Measurements from ENCODE around the gene FXYD6.

Gene FXYD6

DNA sequence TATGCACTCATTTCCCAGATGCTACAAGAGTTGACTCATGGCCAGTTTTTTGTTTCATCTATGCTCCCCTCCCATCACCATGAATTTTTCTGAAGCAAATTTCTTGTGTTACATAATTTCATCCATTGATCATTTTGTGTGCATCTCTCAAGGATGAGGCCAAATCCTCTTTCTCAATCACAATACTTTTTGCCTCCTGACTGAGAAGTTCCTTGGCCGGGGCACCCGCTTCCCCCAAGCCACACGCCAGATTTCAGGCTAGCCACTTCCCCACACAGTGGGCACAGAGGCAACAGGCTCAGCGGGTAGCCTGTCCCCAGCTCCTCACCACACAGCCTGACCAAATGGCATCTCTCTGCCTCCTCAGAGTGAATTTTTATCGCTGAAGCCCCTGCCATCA lies 69.6 kb downstream of the FXYD6 start:
- H3K36me3 ChIP-seq (ENCODE audit: control insufficient read depth, insufficient read depth, low read length), result no peaks in the 10 kb centered on the region

DNA sequence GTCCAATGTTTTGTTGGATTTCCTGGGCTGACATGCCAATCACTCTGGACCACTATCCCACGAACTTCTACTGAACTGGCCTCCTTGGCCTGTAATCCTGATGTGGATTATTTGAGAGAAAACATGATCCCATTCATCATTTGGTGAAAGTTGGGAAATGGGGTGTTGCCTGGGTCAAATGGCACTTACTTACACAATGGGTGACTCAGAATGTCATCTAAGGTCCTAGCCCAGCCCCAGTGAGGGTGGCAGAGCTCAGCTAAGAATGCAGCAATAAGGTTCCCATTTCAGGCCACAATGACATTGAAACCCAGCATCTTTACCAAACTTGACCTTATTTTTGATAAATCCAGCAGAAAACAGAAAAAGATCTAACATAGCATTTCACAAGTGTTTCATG lies 71.4 kb downstream of the FXYD6 start:
- Histone ChIP-seq H3K79me2 (no peaks in the 10 kb centered on the region), H3K36me3 (ENCODE audit: control insufficient read depth, insufficient read depth, low read length) (no peaks in the 10 kb centered on the region), H3K4me1 (no peaks in the 10 kb centered on the region), H3K9me3 (ENCODE audit: control insufficient read depth, low read length) (no peaks in the 10 kb centered on the region), H3K9ac (no peak overlapping the region), H3K27me3 (ENCODE audit: control insufficient read depth, insufficient read depth, low read length) (no peaks in the 10 kb centered on the region), H3K4me2 (ENCODE audit: low read length) (no peak overlapping the region), H3K27ac (no peak overlapping the region), H2AFZ (no peak overlapping the region), H3K4me3 (ENCODE audit: low read depth, low read length) (no peak overlapping the region)
- TF ChIP-seq, protein P1, sequence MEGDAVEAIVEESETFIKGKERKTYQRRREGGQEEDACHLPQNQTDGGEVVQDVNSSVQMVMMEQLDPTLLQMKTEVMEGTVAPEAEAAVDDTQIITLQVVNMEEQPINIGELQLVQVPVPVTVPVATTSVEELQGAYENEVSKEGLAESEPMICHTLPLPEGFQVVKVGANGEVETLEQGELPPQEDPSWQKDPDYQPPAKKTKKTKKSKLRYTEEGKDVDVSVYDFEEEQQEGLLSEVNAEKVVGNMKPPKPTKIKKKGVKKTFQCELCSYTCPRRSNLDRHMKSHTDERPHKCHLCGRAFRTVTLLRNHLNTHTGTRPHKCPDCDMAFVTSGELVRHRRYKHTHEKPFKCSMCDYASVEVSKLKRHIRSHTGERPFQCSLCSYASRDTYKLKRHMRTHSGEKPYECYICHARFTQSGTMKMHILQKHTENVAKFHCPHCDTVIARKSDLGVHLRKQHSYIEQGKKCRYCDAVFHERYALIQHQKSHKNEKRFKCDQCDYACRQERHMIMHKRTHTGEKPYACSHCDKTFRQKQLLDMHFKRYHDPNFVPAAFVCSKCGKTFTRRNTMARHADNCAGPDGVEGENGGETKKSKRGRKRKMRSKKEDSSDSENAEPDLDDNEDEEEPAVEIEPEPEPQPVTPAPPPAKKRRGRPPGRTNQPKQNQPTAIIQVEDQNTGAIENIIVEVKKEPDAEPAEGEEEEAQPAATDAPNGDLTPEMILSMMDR (IDR thresholded peaks at IDR 0.05), result no peak

More for the DNA sequence above, 69.6 kb downstream of the FXYD6 start:
- TF ChIP-seq, protein P1 (IDR thresholded peaks at IDR 0.05), result no peak
- Histone ChIP-seq H3K9me3 (ENCODE audit: control insufficient read depth, low read length) (no peaks in the 10 kb centered on the region), H3K79me2 (no peaks in the 10 kb centered on the region), H3K4me3 (ENCODE audit: low read depth, low read length) (no peak overlapping the region), H3K27ac (no peak overlapping the region), H3K4me2 (ENCODE audit: low read length) (no peak overlapping the region), H3K9ac (no peak overlapping the region), H3K4me1 (no peaks in the 10 kb centered on the region), H3K27me3 (ENCODE audit: control insufficient read depth, insufficient read depth, low read length) (no peaks in the 10 kb centered on the region), H2AFZ (no peak overlapping the region)

DNA sequence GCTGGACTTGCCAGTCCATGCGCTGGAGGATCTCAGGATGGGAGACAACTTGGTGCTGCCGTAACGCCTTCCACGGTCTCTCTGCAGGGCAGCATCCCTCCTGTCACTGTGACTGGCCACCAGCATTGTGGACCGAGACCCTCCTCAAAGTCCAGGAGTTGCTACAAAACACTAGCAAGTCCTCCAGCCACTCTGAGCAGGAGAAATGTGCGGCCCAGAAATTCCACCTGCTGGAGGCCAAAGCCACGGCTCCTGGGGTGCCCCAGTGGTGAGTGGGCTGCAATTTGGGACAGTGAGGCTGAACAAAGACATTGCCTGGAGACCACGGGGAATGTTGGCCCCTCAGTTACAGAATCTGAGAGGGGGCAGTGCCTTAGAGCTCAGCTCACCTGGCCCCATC lies 72.6 kb downstream of the FXYD6 start:
- H3K4me2 ChIP-seq (ENCODE audit: low read length), result no peak overlapping the region
- H3K9me3 ChIP-seq (ENCODE audit: control insufficient read depth, low read length), result no peaks in the 10 kb centered on the region
- no peak overlapping the region for H3K27ac ChIP-seq
- no peaks in the 10 kb centered on the region for H3K36me3 ChIP-seq (ENCODE audit: control insufficient read depth, insufficient read depth, low read length)
- H3K27me3 ChIP-seq (ENCODE audit: control insufficient read depth, insufficient read depth, low read length), result no peaks in the 10 kb centered on the region
- TF ChIP-seq, protein P1 (IDR thresholded peaks at IDR 0.05), result no peak
- H2AFZ ChIP-seq, result no peak overlapping the region
- no peak overlapping the region for H3K9ac ChIP-seq
- no peak overlapping the region for H3K4me3 ChIP-seq (ENCODE audit: low read depth, low read length)
- H3K4me1 ChIP-seq, result no peaks in the 10 kb centered on the region
- no peaks in the 10 kb centered on the region for H3K79me2 ChIP-seq

DNA sequence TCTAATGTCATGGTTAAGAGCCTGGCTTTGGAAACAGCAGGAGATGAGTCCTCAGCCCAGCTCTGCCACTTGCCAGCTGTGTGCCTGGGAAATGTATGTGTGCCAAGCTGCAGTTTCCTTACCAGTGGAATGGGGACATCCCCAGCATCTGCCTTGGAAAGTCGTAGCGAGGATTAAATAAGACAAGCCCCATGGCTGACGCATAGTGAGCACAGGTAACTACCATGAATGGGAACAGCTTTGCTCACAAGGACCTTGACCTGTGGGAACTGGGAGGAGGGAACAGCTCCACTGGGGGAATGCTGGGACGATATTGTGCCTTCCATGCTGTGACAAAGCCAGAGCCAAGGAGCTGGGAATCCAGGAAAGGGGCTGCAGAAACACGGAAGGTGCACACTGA lies 76.8 kb downstream of the FXYD6 start:
- Histone ChIP-seq H3K27me3 (ENCODE audit: control insufficient read depth, insufficient read depth, low read length) (no peaks in the 10 kb centered on the region), H2AFZ (no peak overlapping the region), H3K4me1 (no peaks in the 10 kb centered on the region), H3K9ac (no peak overlapping the region), H3K27ac (no peak overlapping the region), H3K9me3 (ENCODE audit: control insufficient read depth, low read length) (no peaks in the 10 kb centered on the region), H3K4me3 (ENCODE audit: low read depth, low read length) (no peak overlapping the region), H3K36me3 (ENCODE audit: control insufficient read depth, insufficient read depth, low read length) (no peaks in the 10 kb centered on the region), H3K79me2 (no peaks in the 10 kb centered on the region), H3K4me2 (ENCODE audit: low read length) (no peak overlapping the region)
- TF ChIP-seq, protein P1 (IDR thresholded peaks at IDR 0.05), result no peak

DNA sequence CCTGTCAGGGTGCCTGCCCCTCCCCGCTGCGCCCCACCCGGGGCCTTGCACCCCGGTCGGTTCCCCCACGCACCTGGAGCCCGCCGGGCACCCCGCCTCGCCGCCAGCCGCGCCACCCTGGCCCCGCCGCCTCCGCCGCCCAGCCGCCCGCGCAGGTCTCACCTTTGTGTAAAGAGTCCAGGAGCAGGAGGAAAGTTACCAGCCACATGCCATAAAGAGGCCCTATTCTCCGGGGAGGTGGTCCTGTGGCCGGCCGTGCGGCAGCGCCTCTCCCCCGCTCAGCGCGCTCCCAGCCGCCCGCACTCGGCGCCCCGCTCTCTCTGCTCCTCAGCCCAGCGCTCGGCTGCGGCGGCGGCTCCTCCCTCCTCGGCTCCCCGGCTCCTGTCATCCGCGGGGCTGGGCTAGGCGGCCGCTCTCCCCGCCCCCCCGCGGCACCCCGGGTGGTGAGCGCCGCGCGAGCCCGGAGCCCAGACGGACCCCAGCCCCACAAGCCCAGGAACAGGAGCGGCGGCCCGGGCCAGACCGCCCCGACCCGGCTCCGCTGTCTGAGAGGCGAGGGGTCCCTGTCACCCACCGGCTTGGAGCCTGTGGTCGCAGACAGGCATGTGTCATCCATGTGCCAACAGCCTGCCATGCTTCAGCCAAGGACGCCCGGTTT lies 79.5 kb downstream of the FXYD6 start, which contains the start of gene DSCAML1:
Gene DSCAML1 (minus strand): TSS at position 345 of the 658 bp plus-strand sequence. CDS start 137 bp downstream, at position 208.
- H3K79me2 ChIP-seq, result no peaks in the 10 kb centered on the region
- no peak within 1 kb of the TSS for H3K9ac ChIP-seq
- no peak within 1 kb of the TSS for H3K4me3 ChIP-seq (ENCODE audit: low read depth, low read length)
- no peaks in the 10 kb centered on the region for H3K4me1 ChIP-seq
- H3K27ac ChIP-seq, result no peak within 1 kb of the TSS
- no peaks in the 10 kb centered on the region for H3K27me3 ChIP-seq (ENCODE audit: control insufficient read depth, insufficient read depth, low read length)
- no peaks in the 10 kb centered on the region for H3K36me3 ChIP-seq (ENCODE audit: control insufficient read depth, insufficient read depth, low read length)
- TF ChIP-seq, protein P1 (IDR thresholded peaks at IDR 0.05), result no peak
- H2AFZ ChIP-seq, result no peak within 1 kb of the TSS
- H3K9me3 ChIP-seq (ENCODE audit: control insufficient read depth, low read length), result no peaks in the 10 kb centered on the region
- peak within 1 kb of the TSS; percentile 42 for H3K4me2 ChIP-seq (ENCODE audit: low read length)

All from parathyroid adenoma (tissue), 2 donors.